Brain pericyte (primary cell): ENCODE measurements around the gene CNOT8.
"Not testable (repeated sequence)": the region's sequence is repeated elsewhere in the genome, so short reads cannot be mapped to it uniquely, and the experiment has no call there.

ENCODE experiments used
- DNase-seq: peaks from one replicate; pipeline ENCODE4 v3.0.0-alpha.2; 2012; ENCODE audit warnings: low read depth, low spot score

Gene CNOT8

GRCh38 chr5:154858297-154858971 is at the start of gene CNOT8:
Gene CNOT8 (plus strand): TSS chr5:154858627. CDS start chr5:154863279, 4,652 bp downstream.
- peak; percentile 93 for DNase-seq

GRCh38 chr5:154811239-154811638 is 47.2 kb upstream of the CNOT8 start:
- DNase-seq, result no peak

GRCh38 chr5:154811653-154812465 is 46.6 kb upstream of the CNOT8 start:
- no peak for DNase-seq

GRCh38 chr5:154813158-154813557 is 45.3 kb upstream of the CNOT8 start:
- no peak for DNase-seq

- no peak for DNase-seq
Measured at GRCh38 chr5:154813736-154814135, 44.7 kb upstream of the CNOT8 start.

- no peak for DNase-seq
Measured at GRCh38 chr5:154815025-154815424, 43.4 kb upstream of the CNOT8 start.

- no peak for DNase-seq
Measured at GRCh38 chr5:154815684-154816247, 42.7 kb upstream of the CNOT8 start.

- DNase-seq, result no peak
Measured at GRCh38 chr5:154816891-154817492, 41.4 kb upstream of the CNOT8 start.

GRCh38 chr5:154817815-154818214 is 40.6 kb upstream of the CNOT8 start:
- DNase-seq, result no peak

GRCh38 chr5:154818471-154819116 is 39.8 kb upstream of the CNOT8 start:
- no peak for DNase-seq

GRCh38 chr5:154819546-154819945 is 38.9 kb upstream of the CNOT8 start:
- DNase-seq, result no peak

- no peak for DNase-seq
Measured at GRCh38 chr5:154820383-154820782, 38.0 kb upstream of the CNOT8 start.

- DNase-seq, result not testable (repeated sequence)
Measured at GRCh38 chr5:154822896-154823295, 35.5 kb upstream of the CNOT8 start.

GRCh38 chr5:154823605-154824004 is 34.8 kb upstream of the CNOT8 start:
- no peak for DNase-seq

- DNase-seq, result no peak
Measured at GRCh38 chr5:154824070-154824469, 34.4 kb upstream of the CNOT8 start.

- no peak for DNase-seq
Measured at GRCh38 chr5:154829181-154829588, 29.2 kb upstream of the CNOT8 start.

- no peak for DNase-seq
Measured at GRCh38 chr5:154829589-154830218, 28.7 kb upstream of the CNOT8 start.

GRCh38 chr5:154830219-154830595 is 28.2 kb upstream of the CNOT8 start:
- DNase-seq, result no peak

GRCh38 chr5:154830596-154830995 is 27.8 kb upstream of the CNOT8 start:
- no peak for DNase-seq

GRCh38 chr5:154831451-154831850 is 27.0 kb upstream of the CNOT8 start:
- DNase-seq, result no peak

GRCh38 chr5:154832804-154833203 is 25.6 kb upstream of the CNOT8 start:
- not testable (repeated sequence) for DNase-seq
